ENCODE data around the gene EHD4.

DNA sequence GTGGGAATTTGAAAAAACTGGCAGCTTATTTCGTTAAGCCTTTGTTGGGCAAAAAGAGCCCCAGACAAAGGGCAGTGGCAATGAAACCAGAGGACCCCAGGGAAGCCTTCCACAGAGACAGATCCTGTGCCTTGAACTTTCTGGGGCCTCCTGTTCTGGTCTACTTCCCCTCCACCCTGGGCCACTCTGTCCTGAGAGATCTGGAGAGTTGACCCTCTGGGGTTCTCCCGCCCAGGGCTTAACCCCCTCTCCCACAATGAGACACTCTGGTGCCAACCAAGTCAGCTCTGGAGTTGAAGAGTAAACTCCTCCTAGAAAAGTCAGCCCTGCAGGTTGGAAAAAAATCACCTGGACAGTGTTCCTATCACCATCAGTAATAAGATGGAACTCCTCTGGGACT lies 20.8 kb downstream of the EHD4 start:
- TF ChIP-seq, protein P1, sequence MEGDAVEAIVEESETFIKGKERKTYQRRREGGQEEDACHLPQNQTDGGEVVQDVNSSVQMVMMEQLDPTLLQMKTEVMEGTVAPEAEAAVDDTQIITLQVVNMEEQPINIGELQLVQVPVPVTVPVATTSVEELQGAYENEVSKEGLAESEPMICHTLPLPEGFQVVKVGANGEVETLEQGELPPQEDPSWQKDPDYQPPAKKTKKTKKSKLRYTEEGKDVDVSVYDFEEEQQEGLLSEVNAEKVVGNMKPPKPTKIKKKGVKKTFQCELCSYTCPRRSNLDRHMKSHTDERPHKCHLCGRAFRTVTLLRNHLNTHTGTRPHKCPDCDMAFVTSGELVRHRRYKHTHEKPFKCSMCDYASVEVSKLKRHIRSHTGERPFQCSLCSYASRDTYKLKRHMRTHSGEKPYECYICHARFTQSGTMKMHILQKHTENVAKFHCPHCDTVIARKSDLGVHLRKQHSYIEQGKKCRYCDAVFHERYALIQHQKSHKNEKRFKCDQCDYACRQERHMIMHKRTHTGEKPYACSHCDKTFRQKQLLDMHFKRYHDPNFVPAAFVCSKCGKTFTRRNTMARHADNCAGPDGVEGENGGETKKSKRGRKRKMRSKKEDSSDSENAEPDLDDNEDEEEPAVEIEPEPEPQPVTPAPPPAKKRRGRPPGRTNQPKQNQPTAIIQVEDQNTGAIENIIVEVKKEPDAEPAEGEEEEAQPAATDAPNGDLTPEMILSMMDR (IDR thresholded peaks at IDR 0.05): no peak
- TF ChIP-seq POLR2AphosphoS5 (IDR thresholded peaks at IDR 0.05) (no peak), POLR2A (IDR thresholded peaks at IDR 0.05) (no peak), EP300 (IDR thresholded peaks at IDR 0.05) (no peak)

All from gastroesophageal sphincter (tissue), 3 donors.